Fibroblast of skin of abdomen (primary cell): ENCODE results near the gene DNAJB11.
A peak's percentile ranks its signal among the peaks of the same experiment; 100 is the strongest.
"Not testable (repeated sequence)": the region's sequence is repeated elsewhere in the genome, so short reads cannot be mapped to it uniquely, and the experiment has no call there.

ENCODE experiments used
- DNase-seq: peaks from one replicate; pipeline ENCODE4 v3.0.0-alpha.2; 2013

Gene DNAJB11

GRCh38 chr3:186552408-186553031 is 18.0 kb upstream of the DNAJB11 start:
- DNase-seq, result no peak

GRCh38 chr3:186564586-186564985 is 5.9 kb upstream of the DNAJB11 start:
- DNase-seq, result no peak

- DNase-seq, result no peak
These were observed 3.8 kb upstream of the DNAJB11 start for GRCh38 chr3:186566772-186567071.

- peak; percentile 85 for DNase-seq
These were observed 3.2 kb upstream of the DNAJB11 start, which contains the start of gene TBCCD1 for GRCh38 chr3:186567072-186567921. TSS of gene TBCCD1 (minus strand) at chr3:186567339. CDS start at chr3:186564329, 3,010 bp downstream.

- DNase-seq, result not testable (repeated sequence)
These were observed 1.2 kb upstream of the DNAJB11 start for GRCh38 chr3:186569361-186569760.

- no peak for DNase-seq
These were observed 783 bp upstream of the DNAJB11 start for GRCh38 chr3:186569779-186570095.

GRCh38 chr3:186570941-186571643 is 572 bp downstream of the DNAJB11 start:
- no peak for DNase-seq

GRCh38 chr3:186571644-186572013 is 1.1 kb downstream of the DNAJB11 start:
- no peak for DNase-seq

- DNase-seq, result no peak
These were observed 7.0 kb downstream of the DNAJB11 start for GRCh38 chr3:186577521-186577920.

- no peak for DNase-seq
These were observed 10.3 kb downstream of the DNAJB11 start for GRCh38 chr3:186580785-186581184.

- DNase-seq, result no peak
These were observed 12.0 kb downstream of the DNAJB11 start for GRCh38 chr3:186582541-186582940.

- no peak for DNase-seq
These were observed 13.3 kb downstream of the DNAJB11 start for GRCh38 chr3:186583831-186584230.

GRCh38 chr3:186586245-186586644 is 15.7 kb downstream of the DNAJB11 start:
- not testable (repeated sequence) for DNase-seq

GRCh38 chr3:186587183-186587582 is 16.7 kb downstream of the DNAJB11 start:
- no peak for DNase-seq

GRCh38 chr3:186588632-186589031 is 18.1 kb downstream of the DNAJB11 start:
- no peak for DNase-seq

- peak; percentile 13 for DNase-seq
These were observed 18.6 kb downstream of the DNAJB11 start for GRCh38 chr3:186589121-186589520.

- DNase-seq, result no peak
These were observed 19.5 kb downstream of the DNAJB11 start for GRCh38 chr3:186589856-186590579.

GRCh38 chr3:186590580-186591295 is 20.2 kb downstream of the DNAJB11 start:
- no peak for DNase-seq

GRCh38 chr3:186592682-186593081 is 22.2 kb downstream of the DNAJB11 start:
- no peak for DNase-seq

- no peak for DNase-seq
These were observed 23.3 kb downstream of the DNAJB11 start for GRCh38 chr3:186593862-186594261.

GRCh38 chr3:186594591-186595113 is 24.1 kb downstream of the DNAJB11 start:
- DNase-seq, result no peak
